ENCODE data around the gene OSBPL6.

GRCh38 chr2:178155524-178155923 lies 38.8 kb upstream of the OSBPL6 start:
- no peak for TF ChIP-seq NFRKB (IDR thresholded peaks at IDR 0.05; ENCODE audit: low read depth)
- TF ChIP-seq TCF7L2 (IDR thresholded peaks at IDR 0.05; ENCODE audit: low read depth, low read length) = no peak
- TF ChIP-seq ELK1 (CRISPR knock-in tag; IDR thresholded peaks at IDR 0.05) = no peak
- no peak for TF ChIP-seq STAT6 (CRISPR knock-in tag; IDR thresholded peaks at IDR 0.05)
- no peak for TF ChIP-seq ZNF280B (CRISPR knock-in tag; IDR thresholded peaks at IDR 0.05)
- no peak for TF ChIP-seq ZBTB34 (CRISPR knock-in tag; IDR thresholded peaks at IDR 0.05)
- TF ChIP-seq JUN (IDR thresholded peaks at IDR 0.05; ENCODE audit: borderline replicate concordance, low read depth, low read length) = no peak
- TF ChIP-seq JUN (CRISPR knock-in tag; IDR thresholded peaks at IDR 0.05; ENCODE audit: borderline replicate concordance) = no peak
- TF ChIP-seq ZNF639 (CRISPR knock-in tag; conservative IDR thresholded peaks at IDR 0.05 in 1 of 2, IDR thresholded peaks at IDR 0.05 in 1 of 2) = no peak
- no peak for TF ChIP-seq THAP7 (CRISPR knock-in tag; IDR thresholded peaks at IDR 0.05)
- no peak for TF ChIP-seq GTF2F1 (IDR thresholded peaks at IDR 0.05; ENCODE audit: low read depth, low read length)
- no peak for TF ChIP-seq RBM34 (IDR thresholded peaks at IDR 0.05; ENCODE audit: borderline replicate concordance, insufficient read depth, low read length)
- TF ChIP-seq STAT5B (CRISPR knock-in tag; IDR thresholded peaks at IDR 0.05) = no peak
- TF ChIP-seq USF2 (CRISPR knock-in tag; IDR thresholded peaks at IDR 0.05) = no peak
